Suprapubic skin (tissue), 3 donors: Measurements from ENCODE around the gene MAN1C1.

Experiments
- CTCF ChIP-seq, 2 donors: fragments of 200-600 bp in 1 of 2; fragments of 450-650 bp in 1 of 2; sonication (generic) in 1 of 2; IDR thresholded peaks; one replicate each; pipeline ENCODE4 v1.5.1; 2016 to 2019; ENCODE audit warnings: antibody characterized with exemption in 2 of 2, mild to moderate bottlenecking in 1 of 2, moderate library complexity in 1 of 2
- EP300 ChIP-seq: sonication (generic); formaldehyde crosslinking; IDR thresholded peaks from one replicate; pipeline ENCODE4 v1.6.1; 2017; ENCODE audit warnings: antibody characterized with exemption
- POLR2A ChIP-seq, 2 donors: fragments of 450-650 bp; IDR thresholded peaks; one replicate each; pipeline ENCODE4 v1.6.1; 2017; ENCODE audit warnings: antibody characterized with exemption in 2 of 2, mild to moderate bottlenecking in 2 of 2, moderate library complexity in 2 of 2

GRCh38 chr1:25774206-25774803, 157.7 kb downstream of the MAN1C1 start:
- TF ChIP-seq CTCF (IDR thresholded peaks at IDR 0.05) (no peak), EP300 (no peak), POLR2A (IDR thresholded peaks at IDR 0.05) (no peak)
